Endothelial cell of umbilical vein (primary cell): ENCODE data around the gene KCND2. TPM values are rescaled to one million over a fixed set of nuclear protein-coding genes. Genes with fewer than 3 reads are reported as not detected.

Source experiments
- BruUV-seq: library from RNA; stranded (reverse); fragments of 400-500 nt; replicated peaks from 2 replicates; lab custom pipeline; 2021; lab: Mats Ljungman, UMichigan
- CTCF ChIA-PET: fragments of 300-600, 350-600 bp; sonication (Branson Sonifier 250); formaldehyde crosslinking; loops from one replicate; lab custom pipeline; 2021; ENCODE audit warnings: antibody characterized with exemption, inconsistent platforms; lab: Charles Lee
- POLR2A ChIA-PET: fragments of 300-600, 350-600 bp; sonication (Branson Sonifier 250); formaldehyde crosslinking; loops from one replicate; lab custom pipeline; 2021; ENCODE audit warnings: antibody characterized with exemption, inconsistent platforms; lab: Charles Lee
- DNase-seq: peaks from one replicate; pipeline ENCODE4 v3.0.0-alpha.2; 2011; ENCODE audit warnings: low read depth, low spot score
- FAIRE-seq: peaks from 2 replicates; lab custom pipeline; 2011; peaks lifted over from hg19 to GRCh38; lab: Jason Lieb, UNC
- H2AFZ ChIP-seq: 2 replicates; pipeline ENCODE4 v1.6.0; 2012; ENCODE audit warnings: low read depth, low read length, control low read depth, inconsistent platforms
- H3K27ac ChIP-seq: 2 replicates; pipeline ENCODE4 v1.5.1; 2011; ENCODE audit warnings: low read depth, mild to moderate bottlenecking, control low read depth, low read length, moderate library complexity; ENCODE audit not compliant: insufficient read depth
- H3K27me3 ChIP-seq, 2 experiments: 2 replicates each; pipeline versions ENCODE4 v1.6.0 to v1.6.1; 2011; ENCODE audit warnings: low read length in 2 of 2, mixed read lengths in 1 of 2; ENCODE audit not compliant: control insufficient read depth in 2 of 2, insufficient read depth in 2 of 2
- H3K36me3 ChIP-seq, 2 experiments: 2 replicates in 1 of 2; 3 replicates in 1 of 2; pipeline ENCODE4 v1.5.1; 2011; ENCODE audit warnings: low read length in 2 of 2, mild to moderate bottlenecking in 1 of 2, moderate library complexity in 1 of 2; ENCODE audit not compliant: control insufficient read depth in 2 of 2, insufficient read depth in 2 of 2; ENCODE audit errors: extremely low read depth in 1 of 2
- H3K4me1 ChIP-seq: 3 replicates; pipeline ENCODE4 v1.5.1; 2011; ENCODE audit warnings: mild to moderate bottlenecking, low read length; ENCODE audit not compliant: control insufficient read depth, insufficient read depth; ENCODE audit errors: extremely low read depth
- H3K4me2 ChIP-seq: 2 replicates; pipeline ENCODE4 v1.6.1; 2011; ENCODE audit warnings: low read length, control low read depth, mixed read lengths; ENCODE audit not compliant: insufficient read depth
- H3K4me3 ChIP-seq, 3 experiments: fragments of 200-600 bp in 1 of 3; sonication (generic), shearing (Covaris generic) in 1 of 3; replicated peaks in 1 of 3; 2 replicates each; pipeline ENCODE4 v1.5.1; 2011 to 2016; ENCODE audit warnings: control low read depth in 3 of 3, low read length in 3 of 3, mild to moderate bottlenecking in 2 of 3, inconsistent platforms in 1 of 3, low read depth in 1 of 3, moderate library complexity in 1 of 3; ENCODE audit not compliant: insufficient read depth in 1 of 3
- H3K79me2 ChIP-seq: 2 replicates; pipeline ENCODE4 v1.6.0; 2012; ENCODE audit warnings: low read length, inconsistent platforms; ENCODE audit not compliant: control insufficient read depth, insufficient read depth
- H3K9ac ChIP-seq: replicated peaks from 2 replicates; pipeline ENCODE3; 2011; ENCODE audit warnings: low read length, control low read depth; ENCODE audit not compliant: insufficient read depth; ENCODE audit errors: extremely low read depth
- H3K9me1 ChIP-seq: replicated peaks from 3 replicates; pipeline ENCODE4 v1.6.0; 2011; ENCODE audit warnings: mild to moderate bottlenecking, low read length; ENCODE audit not compliant: control insufficient read depth, insufficient read depth; ENCODE audit errors: extremely low read depth
- H3K9me3 ChIP-seq: replicated peaks from 2 replicates; pipeline ENCODE4 v1.5.1; 2012; ENCODE audit warnings: low read length, inconsistent platforms; ENCODE audit not compliant: control insufficient read depth, insufficient read depth
- H4K20me1 ChIP-seq: replicated peaks from 2 replicates; pipeline ENCODE3; 2011; ENCODE audit warnings: mild to moderate bottlenecking, low read length; ENCODE audit not compliant: control insufficient read depth, insufficient read depth; ENCODE audit errors: extremely low read depth
- EZH2 ChIP-seq: IDR thresholded peaks from 2 replicates; pipeline ENCODE4 v1.6.1; 2012; ENCODE audit warnings: borderline replicate concordance, low read depth, mild to moderate bottlenecking, moderate library complexity, low read length, inconsistent platforms; ENCODE audit not compliant: severe bottlenecking
- FOS ChIP-seq: IDR thresholded peaks from 2 replicates; pipeline ENCODE4 v1.6.1; 2011; ENCODE audit warnings: mild to moderate bottlenecking, low read length, moderate library complexity, borderline replicate concordance; ENCODE audit not compliant: insufficient read depth
- GATA2 ChIP-seq: IDR thresholded peaks from 2 replicates; pipeline ENCODE4 v1.7.0; 2011; ENCODE audit warnings: low read depth, mild to moderate bottlenecking, moderate library complexity, mixed read lengths, low read length; ENCODE audit not compliant: insufficient read length, insufficient read depth
- JUN ChIP-seq: IDR thresholded peaks from 2 replicates; pipeline ENCODE4 v1.6.1; 2011; ENCODE audit warnings: borderline replicate concordance, low read depth; ENCODE audit not compliant: insufficient read length, insufficient read depth
- MAX ChIP-seq: IDR thresholded peaks from 2 replicates; pipeline ENCODE4 v1.6.1; 2011; ENCODE audit not compliant: insufficient read depth, insufficient read length
- MYC ChIP-seq: IDR thresholded peaks from one replicate; pipeline ENCODE4 v1.6.1; 2011; ENCODE audit warnings: mild to moderate bottlenecking, low read depth, low read length
- POLR2A ChIP-seq: IDR thresholded peaks from 2 replicates; pipeline ENCODE4 v1.6.1; 2012; ENCODE audit warnings: low read depth, mild to moderate bottlenecking, control low read depth, low read length
- POLR2AphosphoS5 ChIP-seq: IDR thresholded peaks from 2 replicates; pipeline ENCODE4 v1.6.1; 2012; ENCODE audit warnings: low read depth, mild to moderate bottlenecking, control low read depth, low read length, moderate library complexity; ENCODE audit not compliant: insufficient read depth
- dilution Hi-C: fragments of 300-500 bp; cut with MboI; formaldehyde crosslinking; loops from one replicate; pipeline ENCODE4 v1.15.0; 2019; ENCODE audit warnings: low sequenced_read_pairs; ENCODE audit not compliant: extremely low pct_ligation_motif_present
- intact Hi-C: fragments of 100-400 bp; cut with micrococcal nuclease; formaldehyde crosslinking; loops from one replicate; pipeline ENCODE4 v1.10.0; 2022
- polyA plus RNA-seq, 4 experiments: library from polyadenylated mRNA; depleted of rRNA in 3 of 4; stranded (reverse) in 3 of 4; unstranded in 1 of 4; fragments of >200 nt; gene quantifications; 2 replicates each; pipeline versions ENCODE4 v1.2.1 to v1.2.3, GENCODE V29; 2011 to 2012; ENCODE audit warnings: missing spikeins in 1 of 4
- total RNA-seq: library from RNA; stranded (reverse); gene quantifications from 2 replicates; pipeline ENCODE4 v1.2.3, GENCODE V29; 2021
- TF ChIP-seq, protein P1 (sequence below), 2 donors: IDR thresholded peaks; 1 replicate in 1 of 2; 2 replicates in 1 of 2; pipeline ENCODE4 v1.5.1; 2011; ENCODE audit warnings: low read length in 2 of 2, mild to moderate bottlenecking in 2 of 2, moderate library complexity in 2 of 2, control low read depth in 1 of 2, inconsistent platforms in 1 of 2, low read depth in 1 of 2; ENCODE audit not compliant: insufficient read depth in 1 of 2; ENCODE audit errors: extremely low read depth in 1 of 2

KCND2 gene
- total and polyA plus RNA-seq, 2 donors (not counting 3 experiments of a cell fraction or from before 2014, with no cell fraction given): not detected

GRCh38 chr7:120254845-120255244 lies 18.1 kb upstream of the KCND2 start:
- Histone ChIP-seq H4K20me1 (no peaks in the 10 kb centered on the region), H3K79me2 (no peaks in the 10 kb centered on the region), H3K27ac (no peak overlapping the region), H3K4me2 (no peak overlapping the region), H3K27me3 (no peaks in the 10 kb centered on the region), H3K9ac (no peak overlapping the region), H3K9me1 (no peaks in the 10 kb centered on the region), H3K4me3 (no peak overlapping the region), H3K9me3 (no peaks in the 10 kb centered on the region), H2AFZ (no peak overlapping the region), H3K4me1 (no peaks in the 10 kb centered on the region), H3K36me3 (no peaks in the 10 kb centered on the region)
- DNase-seq (no peak), FAIRE-seq (no peak)
- no TSS peak for BruUV-seq
- no peak for TF ChIP-seq POLR2A
- TF ChIP-seq MAX: no peak
- no peak for TF ChIP-seq POLR2AphosphoS5
- TF ChIP-seq EZH2: no peak
- TF ChIP-seq JUN: no peak
- TF ChIP-seq MYC: no peak
- TF ChIP-seq FOS: no peak
- no peak for TF ChIP-seq GATA2
- TF ChIP-seq, protein P1, sequence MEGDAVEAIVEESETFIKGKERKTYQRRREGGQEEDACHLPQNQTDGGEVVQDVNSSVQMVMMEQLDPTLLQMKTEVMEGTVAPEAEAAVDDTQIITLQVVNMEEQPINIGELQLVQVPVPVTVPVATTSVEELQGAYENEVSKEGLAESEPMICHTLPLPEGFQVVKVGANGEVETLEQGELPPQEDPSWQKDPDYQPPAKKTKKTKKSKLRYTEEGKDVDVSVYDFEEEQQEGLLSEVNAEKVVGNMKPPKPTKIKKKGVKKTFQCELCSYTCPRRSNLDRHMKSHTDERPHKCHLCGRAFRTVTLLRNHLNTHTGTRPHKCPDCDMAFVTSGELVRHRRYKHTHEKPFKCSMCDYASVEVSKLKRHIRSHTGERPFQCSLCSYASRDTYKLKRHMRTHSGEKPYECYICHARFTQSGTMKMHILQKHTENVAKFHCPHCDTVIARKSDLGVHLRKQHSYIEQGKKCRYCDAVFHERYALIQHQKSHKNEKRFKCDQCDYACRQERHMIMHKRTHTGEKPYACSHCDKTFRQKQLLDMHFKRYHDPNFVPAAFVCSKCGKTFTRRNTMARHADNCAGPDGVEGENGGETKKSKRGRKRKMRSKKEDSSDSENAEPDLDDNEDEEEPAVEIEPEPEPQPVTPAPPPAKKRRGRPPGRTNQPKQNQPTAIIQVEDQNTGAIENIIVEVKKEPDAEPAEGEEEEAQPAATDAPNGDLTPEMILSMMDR (IDR thresholded peaks at IDR 0.05; ENCODE audit: extremely low read depth in 1 of 2, insufficient read depth in 1 of 2, low read depth in 1 of 2, low read length in 2 of 2): no peak
- CTCF ChIA-PET: no interaction called here
- intact Hi-C loops (no loop called here), dilution Hi-C loops (no loop called here)
- POLR2A ChIA-PET: no interaction called here
